H9 (cell line): Measurements from ENCODE around the gene ZNF491. TPM values are rescaled to one million over a fixed set of nuclear protein-coding genes. Genes with fewer than 3 reads are reported as not detected.
A peak's percentile ranks its signal among the peaks of the same experiment; 100 is the strongest.
"Not testable (repeated sequence)": the region's sequence is repeated elsewhere in the genome, so short reads cannot be mapped to it uniquely, and the experiment has no call there.

ENCODE experiments used
- DNase-seq: peaks from one replicate; pipeline ENCODE4 v3.0.0-alpha.2; 2017
- H2AFZ ChIP-seq: one replicate; pipeline ENCODE4 v1.6.1; 2013; ENCODE audit warnings: mild to moderate bottlenecking, low read length, control low read depth, moderate library complexity
- H2AK5ac ChIP-seq: 2 replicates; pipeline ENCODE4 v1.6.1; 2013; ENCODE audit warnings: low read length, control low read depth, mixed read lengths; ENCODE audit not compliant: insufficient read length
- H2BK120ac ChIP-seq: one replicate; pipeline ENCODE4 v1.6.1; 2013; ENCODE audit warnings: low read depth, mild to moderate bottlenecking, low read length, control low read depth, inconsistent platforms; ENCODE audit not compliant: poor library complexity, severe bottlenecking
- H2BK12ac ChIP-seq: 2 replicates; pipeline ENCODE4 v1.6.1; 2013; ENCODE audit warnings: low read length, control low read depth, mixed read lengths, low read depth; ENCODE audit not compliant: insufficient read length
- H2BK15ac ChIP-seq: 2 replicates; pipeline ENCODE4 v1.6.1; 2013; ENCODE audit warnings: low read depth, low read length, control low read depth
- H2BK20ac ChIP-seq: one replicate; pipeline ENCODE4 v1.6.1; 2013; ENCODE audit warnings: low read depth, mild to moderate bottlenecking, low read length, control low read depth, inconsistent platforms; ENCODE audit not compliant: poor library complexity, severe bottlenecking
- H2BK5ac ChIP-seq: 2 replicates; pipeline ENCODE4 v1.6.1; 2013; ENCODE audit warnings: low read length, control low read depth, mixed read lengths; ENCODE audit not compliant: insufficient read length
- H3K14ac ChIP-seq: 2 replicates; pipeline ENCODE4 v1.6.1; 2013; ENCODE audit warnings: low read length, control low read depth; ENCODE audit not compliant: insufficient read depth
- H3K18ac ChIP-seq: 2 replicates; pipeline ENCODE4 v1.6.1; 2013; ENCODE audit warnings: low read depth, mild to moderate bottlenecking, mixed read lengths, low read length, control low read depth; ENCODE audit not compliant: insufficient read length
- H3K23ac ChIP-seq: 2 replicates; pipeline ENCODE4 v1.6.1; 2013; ENCODE audit warnings: low read length, control low read depth, mixed read lengths, low read depth; ENCODE audit not compliant: insufficient read length
- H3K23me2 ChIP-seq: 2 replicates; pipeline ENCODE4 v1.6.1; 2013; ENCODE audit warnings: low read depth, mild to moderate bottlenecking, mixed read lengths, low read length, control low read depth; ENCODE audit not compliant: insufficient read length, poor library complexity, severe bottlenecking
- H3K27ac ChIP-seq: 2 replicates; pipeline ENCODE4 v1.5.1; 2013; ENCODE audit warnings: low read length, control low read depth, mixed read lengths, low read depth; ENCODE audit not compliant: insufficient read length
- H3K27me3 ChIP-seq: 2 replicates; pipeline ENCODE4 v1.6.1; 2013; ENCODE audit warnings: low read length, control low read depth, inconsistent platforms; ENCODE audit not compliant: insufficient read depth
- H3K4ac ChIP-seq: 2 replicates; pipeline ENCODE4 v1.6.1; 2013; ENCODE audit warnings: low read depth, mild to moderate bottlenecking, control low read depth, inconsistent platforms, low read length, moderate library complexity
- H3K4me1 ChIP-seq: 2 replicates; pipeline ENCODE4 v1.6.1; 2013; ENCODE audit warnings: low read length, control low read depth, inconsistent platforms; ENCODE audit not compliant: insufficient read depth
- H3K4me2 ChIP-seq: 2 replicates; pipeline ENCODE4 v1.6.1; 2013; ENCODE audit warnings: low read length, control low read depth, mixed read lengths; ENCODE audit not compliant: insufficient read length, insufficient read depth
- H3K56ac ChIP-seq: 2 replicates; pipeline ENCODE4 v1.6.1; 2013; ENCODE audit warnings: low read depth, mild to moderate bottlenecking, mixed read lengths, low read length, control low read depth; ENCODE audit not compliant: insufficient read length
- H3K79me1 ChIP-seq: 2 replicates; pipeline ENCODE4 v1.6.1; 2013; ENCODE audit warnings: low read depth, mild to moderate bottlenecking, moderate library complexity, low read length, control low read depth, inconsistent platforms; ENCODE audit not compliant: insufficient read depth, poor library complexity, severe bottlenecking
- H3K79me2 ChIP-seq: 2 replicates; pipeline ENCODE4 v1.6.1; 2013; ENCODE audit warnings: low read length, control low read depth, inconsistent platforms; ENCODE audit not compliant: insufficient read depth
- H3K9ac ChIP-seq: 2 replicates; pipeline ENCODE4 v1.6.1; 2013; ENCODE audit warnings: low read length, control low read depth, mixed read lengths; ENCODE audit not compliant: insufficient read length; ENCODE audit errors: extremely low read depth
- H3K9me3 ChIP-seq: one replicate; pipeline ENCODE4 v1.6.1; 2013; ENCODE audit warnings: low read depth, low read length, inconsistent platforms; ENCODE audit not compliant: control insufficient read depth
- H3T11ph ChIP-seq: one replicate; pipeline ENCODE4 v1.6.1; 2013; ENCODE audit warnings: mild to moderate bottlenecking, low read length, control low read depth, inconsistent platforms
- H4K20me1 ChIP-seq: one replicate; pipeline ENCODE4 v1.6.1; 2013; ENCODE audit not compliant: control insufficient read depth, insufficient read length, insufficient read depth
- H4K5ac ChIP-seq: 2 replicates; pipeline ENCODE4 v1.6.1; 2013; ENCODE audit warnings: low read depth, mild to moderate bottlenecking, mixed read lengths, low read length, control low read depth; ENCODE audit not compliant: insufficient read length
- H4K8ac ChIP-seq: replicated peaks from 2 replicates; pipeline ENCODE4 v1.6.1; 2013; ENCODE audit warnings: low read length, control low read depth, mixed read lengths, low read depth; ENCODE audit not compliant: insufficient read length
- H4K91ac ChIP-seq: 2 replicates; pipeline ENCODE4 v1.6.1; 2013; ENCODE audit warnings: low read depth, mild to moderate bottlenecking, moderate library complexity, mixed read lengths, low read length, control low read depth; ENCODE audit not compliant: insufficient read length
- H3K27ac Mint-ChIP-seq, 3 experiments: 2 replicates in 2 of 3; 3 replicates in 1 of 3; pipeline ENCODE4 v1.8.0; 2020 to 2021; ENCODE audit warnings: mixed read lengths in 3 of 3, mild to moderate bottlenecking in 1 of 3, moderate library complexity in 1 of 3
- H3K27me3 Mint-ChIP-seq: 2 replicates; pipeline ENCODE4 v1.8.0; 2021; ENCODE audit warnings: low read depth, mild to moderate bottlenecking, moderate library complexity, mixed read lengths
- H3K36me3 Mint-ChIP-seq, 3 experiments: 2 replicates in 2 of 3; 3 replicates in 1 of 3; pipeline ENCODE4 v1.8.0; 2020 to 2021; ENCODE audit warnings: low read depth in 3 of 3, mixed read lengths in 3 of 3; ENCODE audit not compliant: insufficient read depth in 1 of 3
- H3K4me1 Mint-ChIP-seq, 2 experiments: 2 replicates each; pipeline ENCODE4 v1.8.0; 2020; ENCODE audit warnings: mixed read lengths in 2 of 2
- H3K4me3 Mint-ChIP-seq, 2 experiments: 2 replicates in 1 of 2; 3 replicates in 1 of 2; pipeline ENCODE4 v1.8.0; 2020 to 2021; ENCODE audit warnings: mild to moderate bottlenecking in 2 of 2, mixed read lengths in 2 of 2, moderate library complexity in 1 of 2
- H3K9me3 Mint-ChIP-seq, 2 experiments: 2 replicates in 1 of 2; 3 replicates in 1 of 2; pipeline ENCODE4 v1.8.0; 2020; ENCODE audit warnings: mild to moderate bottlenecking in 2 of 2, mixed read lengths in 2 of 2, moderate library complexity in 1 of 2
- CTCF ChIP-seq: fragments of 200-600 bp; sonication (generic); conservative IDR thresholded peaks from 3 replicates; pipeline ENCODE4 v1.8.0; 2021; ENCODE audit warnings: antibody characterized with exemption, mild to moderate bottlenecking
- WGBS: extraction: QIAGEN DNeasy Blood & Tissue Kit; methylation state at CpG from one replicate; pipeline ENCODE4 v1.1.7; 2013; ENCODE audit warnings: missing lambda C conversion rate, low lambda C conversion rate, mixed read lengths; ENCODE audit not compliant: insufficient read length; ENCODE audit errors: extremely low coverage; 5-methylcytosine and 5-hydroxymethylcytosine counted together
- total RNA-seq: library from RNA; stranded (reverse); gene quantifications from 2 replicates; pipeline ENCODE4 v1.2.1, GENCODE V29; 2021

Gene ZNF491
- total RNA-seq, 1 experiment from 2014 or later, result 0.77 TPM

GRCh38 chr19:11848594-11849469, 50.5 kb downstream of the ZNF491 start, which contains the start of gene ZNF439:
ZNF439 (plus strand) TSS chr19:11848726; CDS start chr19:11848868, 142 bp downstream.
- H2AFZ ChIP-seq, result no peak within 1 kb of the TSS
- H4K91ac ChIP-seq, result no peak within 1 kb of the TSS
- H2BK120ac ChIP-seq, result no peak within 1 kb of the TSS
- no peaks in the 10 kb centered on the region for H3K27me3 ChIP-seq
- H3K79me2 ChIP-seq, result no peaks in the 10 kb centered on the region
- no peak within 1 kb of the TSS for H3K18ac ChIP-seq
- H3K4me2 ChIP-seq, result peak within 1 kb of the TSS; percentile 28
- no peak within 1 kb of the TSS for H2BK15ac ChIP-seq
- H4K8ac ChIP-seq, result no peak within 1 kb of the TSS
- no peak within 1 kb of the TSS for H3K56ac ChIP-seq
- H2BK5ac ChIP-seq, result no peak within 1 kb of the TSS
- no peaks in the 10 kb centered on the region for H4K20me1 ChIP-seq
- peaks cover 31 to 56% of the 10 kb centered on the region in 2 experiments for H3K9me3 Mint-ChIP-seq
- H2BK12ac ChIP-seq, result no peak within 1 kb of the TSS
- DNase-seq, result peak; percentile 37
- H4K5ac ChIP-seq, result no peak within 1 kb of the TSS
- no peak within 1 kb of the TSS for H3K27ac ChIP-seq
- no peak within 1 kb of the TSS for H2BK20ac ChIP-seq
- no peaks in the 10 kb centered on the region for H3K79me1 ChIP-seq
- H3K23me2 ChIP-seq, result peaks cover 4% of the 10 kb centered on the region
- H3K27me3 Mint-ChIP-seq, result peaks cover 34% of the 10 kb centered on the region
- no peaks in the 10 kb centered on the region for H3K9me3 ChIP-seq
- H3K4me1 ChIP-seq, result no peaks in the 10 kb centered on the region
- H3K14ac ChIP-seq, result no peak within 1 kb of the TSS
- no peak for TF ChIP-seq CTCF
- peaks cover 0 to 8% (median 0%) of the 10 kb centered on the region in 3 experiments; a peak in 3 of 7 replicates for H3K36me3 Mint-ChIP-seq
- H2AK5ac ChIP-seq, result no peak within 1 kb of the TSS
- no peak within 1 kb of the TSS for H3K23ac ChIP-seq
- H3K4ac ChIP-seq, result no peak within 1 kb of the TSS
- H3K27ac Mint-ChIP-seq, result no peak within 1 kb of the TSS; a peak in 1 of 7 replicates
- H3K4me1 Mint-ChIP-seq, result peaks cover 16 to 17% of the 10 kb centered on the region in 2 experiments
- H3T11ph ChIP-seq, result no peak within 1 kb of the TSS
- WGBS, result no CpG with 5 or more reads among the region's 59 CpGs
- H3K4me3 Mint-ChIP-seq, result peak within 1 kb of the TSS in 1 of 2 experiments; percentile 68; a peak in 2 of 5 replicates
- no peak within 1 kb of the TSS for H3K9ac ChIP-seq

- Mint-ChIP-seq H3K27me3 (peaks cover 27% of the 10 kb centered on the region), H3K9me3 (peaks cover 29 to 54% of the 10 kb centered on the region in 2 experiments), H3K4me1 (peaks cover 16 to 17% of the 10 kb centered on the region in 2 experiments)
- not testable (repeated sequence) for H3K23ac ChIP-seq, H3K4me1 ChIP-seq, H3K56ac ChIP-seq, H3T11ph ChIP-seq, H4K20me1 ChIP-seq, H3K27me3 ChIP-seq, H2BK12ac ChIP-seq, H3K4me3 Mint-ChIP-seq, H3K79me1 ChIP-seq, H3K9me3 ChIP-seq, H3K9ac ChIP-seq, H3K36me3 Mint-ChIP-seq, H2BK5ac ChIP-seq, H4K91ac ChIP-seq, H2BK120ac ChIP-seq, H3K79me2 ChIP-seq, H3K23me2 ChIP-seq, H3K18ac ChIP-seq, H3K4me2 ChIP-seq, H4K8ac ChIP-seq, H2BK15ac ChIP-seq, H3K4ac ChIP-seq, H3K27ac ChIP-seq, H3K14ac ChIP-seq, H2BK20ac ChIP-seq, H2AK5ac ChIP-seq, DNase-seq, H4K5ac ChIP-seq, H3K27ac Mint-ChIP-seq, H2AFZ ChIP-seq
- no CpG with 5 or more reads among the region's 4 CpGs for WGBS
Measured at GRCh38 chr19:11850289-11850688, 52.0 kb downstream of the ZNF491 start.
